Measurements from ENCODE around the gene SNRNP70. TPM values are rescaled to one million over a fixed set of nuclear protein-coding genes. Genes with fewer than 3 reads are reported as not detected.

The SNRNP70 gene
- total and polyA plus RNA-seq, 2 of the 13 experiments (the other 11 are each of a cell fraction or from before 2014, with no cell fraction given), result 150 to 210 TPM

GRCh38 chr19:49150106-49150943 is 65.1 kb downstream of the SNRNP70 start (continued):
- no peak for TF ChIP-seq ZNF646 (CRISPR knock-in tag; IDR thresholded peaks at IDR 0.05)
- peak; percentile 77 for TF ChIP-seq ZBTB21 (CRISPR knock-in tag; IDR thresholded peaks at IDR 0.05)
- TF ChIP-seq ZBTB2 (CRISPR knock-in tag; IDR thresholded peaks at IDR 0.05; ENCODE audit: low read depth), result peak; percentile 27; the same call in 1 of the 2 replicates
- TF ChIP-seq TBX2 (CRISPR knock-in tag; IDR thresholded peaks at IDR 0.05; ENCODE audit: borderline replicate concordance), result peak; percentile 79
- peak; percentile 37 for TF ChIP-seq HNRNPLL (IDR thresholded peaks at IDR 0.05; ENCODE audit: low read depth, low read length, poor library complexity, severe bottlenecking)
- no peak for TF ChIP-seq MXD1 (CRISPR knock-in tag; IDR thresholded peaks at IDR 0.05)
- TF ChIP-seq ERF (CRISPR knock-in tag; IDR thresholded peaks at IDR 0.05), result peak; percentile 20; the same call in 1 of the 2 replicates
- TF ChIP-seq ETV5 (CRISPR knock-in tag; IDR thresholded peaks at IDR 0.05; ENCODE audit: borderline replicate concordance), result peak; percentile 61
- no peak; the same call in 1 of the 2 replicates for TF ChIP-seq ZNF598 (CRISPR knock-in tag; IDR thresholded peaks at IDR 0.05; ENCODE audit: borderline replicate concordance)
- TF ChIP-seq ZNF234 (CRISPR knock-in tag; conservative IDR thresholded peaks at IDR 0.05), result peak; percentile 66; the same call in 1 of the 2 replicates
- TF ChIP-seq ATAD3A (CRISPR knock-in tag; IDR thresholded peaks at IDR 0.05), result no peak
- TF ChIP-seq NAIF1 (CRISPR knock-in tag; IDR thresholded peaks at IDR 0.05; ENCODE audit: borderline replicate concordance), result no peak
